ENCODE measurements around the gene TASOR. TPM values are rescaled to one million over a fixed set of nuclear protein-coding genes. Genes with fewer than 3 reads are reported as not detected.

Gene TASOR
- total RNA-seq, 1 experiment from 2014 or later = 37.2 TPM

GRCh38 chr3:56732109-56732508 lies 49.0 kb upstream of the TASOR start:
- no peak overlapping the region for H3K4me2 ChIP-seq (ENCODE audit: insufficient read depth, insufficient read length, low read length)
- TF ChIP-seq CTCF (conservative IDR thresholded peaks at IDR 0.05) = no peak
- H2BK15ac ChIP-seq (ENCODE audit: low read depth, low read length) = no peak overlapping the region
- H4K8ac ChIP-seq (replicated peaks; ENCODE audit: insufficient read length, low read depth, low read length) = no peak overlapping the region
- H3K79me2 ChIP-seq (ENCODE audit: insufficient read depth, low read length) = no peaks in the 10 kb centered on the region
- no peak overlapping the region for H3K27ac ChIP-seq (ENCODE audit: insufficient read length, low read depth, low read length)
- Mint-ChIP-seq H3K27me3 (ENCODE audit: low read depth) (no peaks in the 10 kb centered on the region), H3K4me1 (peaks cover 8 to 9% of the 10 kb centered on the region in 2 experiments), H3K36me3 (ENCODE audit: insufficient read depth in 1 of 3, low read depth in 3 of 3) (peaks cover 0 to 1% (median 0%) of the 10 kb centered on the region in 3 experiments; a peak in 3 of 7 replicates), H3K4me3 (no peak overlapping the region), H3K9me3 (no peaks in the 10 kb centered on the region), H3K27ac (peak overlapping the region in 1 of 3 experiments; percentile 1; a peak in 1 of 7 replicates)
- no peak overlapping the region for H2BK20ac ChIP-seq (ENCODE audit: low read depth, low read length, poor library complexity, severe bottlenecking)
- H2BK120ac ChIP-seq (ENCODE audit: low read depth, low read length, poor library complexity, severe bottlenecking) = no peak overlapping the region
- no CpG with 5 or more reads among the region's 8 CpGs for WGBS (ENCODE audit: extremely low coverage, insufficient read length, low lambda C conversion rate)
- H3K9me3 ChIP-seq (ENCODE audit: control insufficient read depth, low read depth, low read length) = no peaks in the 10 kb centered on the region
- no peaks in the 10 kb centered on the region for H3K79me1 ChIP-seq (ENCODE audit: insufficient read depth, low read depth, low read length, poor library complexity, severe bottlenecking)
- H3K14ac ChIP-seq (ENCODE audit: insufficient read depth, low read length) = no peak overlapping the region
- no peak overlapping the region for H4K5ac ChIP-seq (ENCODE audit: insufficient read length, low read depth, low read length)
- no peak overlapping the region for H2BK12ac ChIP-seq (ENCODE audit: insufficient read length, low read depth, low read length)
- H3K4ac ChIP-seq (ENCODE audit: low read depth, low read length) = no peak overlapping the region
- no peaks in the 10 kb centered on the region for H4K20me1 ChIP-seq (ENCODE audit: control insufficient read depth, insufficient read depth, insufficient read length)
- H2BK5ac ChIP-seq (ENCODE audit: insufficient read length, low read length) = no peak overlapping the region
- no peaks in the 10 kb centered on the region; the same call in 1 of the 2 replicates for H3K4me1 ChIP-seq (ENCODE audit: insufficient read depth, low read length)
- H3K56ac ChIP-seq (ENCODE audit: insufficient read length, low read depth, low read length) = no peak overlapping the region
- H3T11ph ChIP-seq (ENCODE audit: low read length) = no peak overlapping the region
- no peaks in the 10 kb centered on the region for H3K27me3 ChIP-seq (ENCODE audit: insufficient read depth, low read length)
- H2AK5ac ChIP-seq (ENCODE audit: insufficient read length, low read length) = no peak overlapping the region
- no peak overlapping the region for H3K23ac ChIP-seq (ENCODE audit: insufficient read length, low read depth, low read length)
- DNase-seq = no peak
- H3K18ac ChIP-seq (ENCODE audit: insufficient read length, low read depth, low read length) = no peak overlapping the region
- no peak overlapping the region for H3K9ac ChIP-seq (ENCODE audit: extremely low read depth, insufficient read length, low read length)
- no peaks in the 10 kb centered on the region for H3K23me2 ChIP-seq (ENCODE audit: insufficient read length, low read depth, low read length, poor library complexity, severe bottlenecking)
- H2AFZ ChIP-seq (ENCODE audit: low read length) = no peak overlapping the region
- H4K91ac ChIP-seq (ENCODE audit: insufficient read length, low read depth, low read length) = no peak overlapping the region

Measured in H9 (cell line).